MCF 10A (cell line): Measurements from ENCODE around the gene EIF3J. TPM values are rescaled to one million over a fixed set of nuclear protein-coding genes. Genes with fewer than 3 reads are reported as not detected.
A peak's percentile ranks its signal among the peaks of the same experiment; 100 is the strongest.

Experiments used
- BruUV-seq: library from RNA; stranded (reverse); fragments of 400-500 nt; replicated peaks from 2 replicates; lab custom pipeline; 2021; lab: Mats Ljungman, UMichigan
- CTCF ChIA-PET: fragments of 300-600 bp; sonication (Branson Sonifier 250); formaldehyde crosslinking; extraction: SDS; loops from one replicate; lab custom pipeline; 2021; ENCODE audit warnings: antibody characterized with exemption, inconsistent platforms; lab: Yijun Ruan, JAX
- POLR2A ChIA-PET: fragments of 300-600, 350-650 bp; sonication (Branson Sonifier 250); formaldehyde crosslinking; extraction: SDS; loops from one replicate; lab custom pipeline; 2020; ENCODE audit warnings: antibody characterized with exemption, inconsistent platforms; lab: Yijun Ruan, JAX
- DNase-seq: peaks from one replicate; pipeline ENCODE4 v3.0.0-alpha.2; 2018; ENCODE audit not compliant: unreplicated experiment
- H3K27ac Mint-ChIP-seq: one replicate; pipeline ENCODE4 v1.8.0; 2022; ENCODE audit warnings: mild to moderate bottlenecking, low read depth, mixed read lengths; ENCODE audit not compliant: unreplicated experiment
- H3K27me3 Mint-ChIP-seq: one replicate; pipeline ENCODE4 v1.8.0; 2022; ENCODE audit warnings: mixed read lengths; ENCODE audit not compliant: insufficient read depth, unreplicated experiment
- H3K36me3 Mint-ChIP-seq: one replicate; pipeline ENCODE4 v1.8.0; 2022; ENCODE audit warnings: mild to moderate bottlenecking, moderate library complexity, mixed read lengths; ENCODE audit not compliant: insufficient read depth, unreplicated experiment
- H3K4me1 Mint-ChIP-seq: one replicate; pipeline ENCODE4 v1.8.0; 2022; ENCODE audit warnings: mixed read lengths; ENCODE audit not compliant: insufficient read depth, unreplicated experiment
- H3K4me3 Mint-ChIP-seq: one replicate; pipeline ENCODE4 v1.8.0; 2022; ENCODE audit warnings: mild to moderate bottlenecking, moderate library complexity, mixed read lengths; ENCODE audit not compliant: unreplicated experiment
- H3K9me3 Mint-ChIP-seq: one replicate; pipeline ENCODE4 v1.8.0; 2022; ENCODE audit warnings: mixed read lengths; ENCODE audit not compliant: unreplicated experiment
- CTCF ChIP-seq: fragments of 200-600 bp; IDR thresholded peaks from one replicate; pipeline ENCODE4 v1.8.0; 2022; ENCODE audit warnings: antibody characterized with exemption, mild to moderate bottlenecking; ENCODE audit not compliant: unreplicated experiment
- intact Hi-C: fragments of 100-400 bp; cut with micrococcal nuclease; formaldehyde crosslinking; loops from 2 replicates; pipeline ENCODE4 v1.14.1; 2022
- total RNA-seq: library from RNA; stranded (reverse); gene quantifications from 2 replicates; pipeline ENCODE4 v1.2.3, GENCODE V29; 2022

EIF3J gene
- total RNA-seq, 1 experiment from 2014 or later: 213 TPM

GRCh38 chr15:44532689-44533088 is 4.3 kb upstream of the EIF3J start:
- intact Hi-C loops: no loop called here

GRCh38 chr15:44535092-44535491 is 1.9 kb upstream of the EIF3J start:
- no TSS peak for BruUV-seq
- no peak for TF ChIP-seq CTCF
- intact Hi-C loops: no loop called here
- H3K27me3 Mint-ChIP-seq: no peaks in the 10 kb centered on the region
- H3K36me3 Mint-ChIP-seq: peaks cover 46% of the 10 kb centered on the region
- no peaks in the 10 kb centered on the region for H3K9me3 Mint-ChIP-seq
- POLR2A ChIA-PET: interaction anchor here (0.6 to 2.8 kb wide), 9 partner anchors 8 to 326 kb away, joined by 3 to 14 read pairs (median 4); partner anchors contain the start of gene GOLM2
- no peak overlapping the region for H3K27ac Mint-ChIP-seq
- peak overlapping the region; percentile 82 for H3K4me3 Mint-ChIP-seq
- CTCF ChIA-PET: interaction anchor here (0.6 kb wide), 2 partner anchors 34 to 107 kb away, joined by 3 read pairs; no protein-coding TSS in a partner anchor
- DNase-seq: no peak
- H3K4me1 Mint-ChIP-seq: peaks cover 20% of the 10 kb centered on the region

More at GRCh38 chr15:44532689-44533088, 4.3 kb upstream of the EIF3J start:
- Mint-ChIP-seq H3K4me1 (peaks cover 11% of the 10 kb centered on the region), H3K4me3 (no peak overlapping the region), H3K9me3 (no peaks in the 10 kb centered on the region), H3K36me3 (peaks cover 42% of the 10 kb centered on the region), H3K27me3 (no peaks in the 10 kb centered on the region), H3K27ac (no peak overlapping the region)
- DNase-seq: no peak
- BruUV-seq: no TSS peak
- ChIA-PET POLR2A (interaction anchor here (0.6 kb wide), 3 partner anchors 90 to 247 kb away, joined by 3 to 4 read pairs (median 3); no protein-coding TSS in a partner anchor), CTCF (interaction anchor here (0.6 to 2.4 kb wide), 5 partner anchors 12 to 130 kb away, joined by 3 to 7 read pairs (median 3); no protein-coding TSS in a partner anchor)
- no peak for TF ChIP-seq CTCF

GRCh38 chr15:44535523-44536301 is 1.2 kb upstream of the EIF3J start:
- intact Hi-C loops: no loop called here
- H3K27ac Mint-ChIP-seq: peak overlapping the region; percentile 97
- peaks cover 49% of the 10 kb centered on the region for H3K36me3 Mint-ChIP-seq
- H3K27me3 Mint-ChIP-seq: no peaks in the 10 kb centered on the region
- H3K4me1 Mint-ChIP-seq: peaks cover 20% of the 10 kb centered on the region
- ChIA-PET POLR2A (interaction anchor here (0.6 to 2.8 kb wide), 10 partner anchors 8 to 375 kb away, joined by 3 to 14 read pairs (median 4); partner anchors contain the start of gene GOLM2), CTCF (interaction anchor here (0.6 kb wide), 2 partner anchors 34 to 106 kb away, joined by 3 read pairs; no protein-coding TSS in a partner anchor)
- H3K9me3 Mint-ChIP-seq: no peaks in the 10 kb centered on the region
- H3K4me3 Mint-ChIP-seq: peak overlapping the region; percentile 82
- BruUV-seq: TSS peak; percentile 65
- no peak for TF ChIP-seq CTCF
- DNase-seq: no peak
